ENCODE measurements around the gene MT1H. TPM values are rescaled to one million over a fixed set of nuclear protein-coding genes. Genes with fewer than 3 reads are reported as not detected.
A peak's percentile ranks its signal among the peaks of the same experiment; 100 is the strongest.

Gene MT1H
- total and polyA plus RNA-seq, 2 of the 13 experiments (the other 11 are each of a cell fraction or from before 2014, with no cell fraction given): 0.60 TPM; not detected in 1

- TF ChIP-seq ZNF143 (CRISPR knock-in tag; IDR thresholded peaks at IDR 0.05) (peak; percentile 63), TRIM22 (IDR thresholded peaks at IDR 0.05) (no peak), ZNF460 (CRISPR knock-in tag; IDR thresholded peaks at IDR 0.05; ENCODE audit: borderline replicate concordance) (no peak), SMARCE1 (IDR thresholded peaks at IDR 0.05; ENCODE audit: borderline replicate concordance) (no peak), ZSCAN9 (CRISPR knock-in tag; IDR thresholded peaks at IDR 0.05; ENCODE audit: borderline replicate concordance) (no peak), HNF1A (IDR thresholded peaks at IDR 0.05; ENCODE audit: low read depth) (no peak), HNF1A (CRISPR knock-in tag; IDR thresholded peaks at IDR 0.05; ENCODE audit: borderline replicate concordance) (no peak; the same call in 1 of the 2 replicates), SRSF1 (optimal IDR thresholded peaks at IDR 0.05; ENCODE audit: low read depth, low read length) (peak; percentile 60), LCORL (IDR thresholded peaks at IDR 0.05) (no peak), LCORL (CRISPR knock-in tag; IDR thresholded peaks at IDR 0.05) (peak; percentile 91), ZNF275 (CRISPR knock-in tag; IDR thresholded peaks at IDR 0.05; ENCODE audit: borderline replicate concordance) (no peak), HDAC1 (CRISPR knock-in tag; IDR thresholded peaks at IDR 0.05) (peak; percentile 83), HINFP (CRISPR knock-in tag; IDR thresholded peaks at IDR 0.05; ENCODE audit: low read depth) (0 out of 2 replicates have a peak, but pooled peaks have one; percentile 7), MLX (CRISPR knock-in tag; IDR thresholded peaks at IDR 0.05) (0 out of 2 replicates have a peak, but pooled peaks have one; percentile 30), KAT2B (IDR thresholded peaks at IDR 0.05; ENCODE audit: borderline replicate concordance, low read depth, low read length) (no peak), NPAS2 (CRISPR knock-in tag; IDR thresholded peaks at IDR 0.05; ENCODE audit: borderline replicate concordance) (no peak), ZNF576 (CRISPR knock-in tag; IDR thresholded peaks at IDR 0.05) (no peak), MAFG (CRISPR knock-in tag; IDR thresholded peaks at IDR 0.05) (no peak), SALL1 (CRISPR knock-in tag; IDR thresholded peaks at IDR 0.05) (peak; percentile 67; the same call in 1 of the 2 replicates), SP4 (CRISPR knock-in tag; IDR thresholded peaks at IDR 0.05) (peak; percentile 58)
Measured at GRCh38 chr16:56681939-56682702, 12.5 kb downstream of the MT1H start, which contains the start of gene MT1X (continued).

Data from HepG2 (cell line).